GM12865 (cell line): ENCODE results near the gene PPP1R3D.
"Not testable (repeated sequence)": the region's sequence is repeated elsewhere in the genome, so short reads cannot be mapped to it uniquely, and the experiment has no call there.

Experiments
- DNase-seq: peaks from one replicate; pipeline ENCODE4 v3.0.0; 2010; ENCODE audit warnings: low read depth
- H3K4me3 ChIP-seq: 2 replicates; pipeline ENCODE4 v1.5.1; 2011; ENCODE audit warnings: mild to moderate bottlenecking, low read depth, low read length, control low read depth
- TF ChIP-seq, protein P1 (sequence below): IDR thresholded peaks from 2 replicates; pipeline ENCODE4 v1.5.1; 2011; ENCODE audit warnings: low read length, control low read depth, low read depth, inconsistent platforms; ENCODE audit not compliant: insufficient read depth; ENCODE audit errors: missing control alignments

Gene PPP1R3D

DNA sequence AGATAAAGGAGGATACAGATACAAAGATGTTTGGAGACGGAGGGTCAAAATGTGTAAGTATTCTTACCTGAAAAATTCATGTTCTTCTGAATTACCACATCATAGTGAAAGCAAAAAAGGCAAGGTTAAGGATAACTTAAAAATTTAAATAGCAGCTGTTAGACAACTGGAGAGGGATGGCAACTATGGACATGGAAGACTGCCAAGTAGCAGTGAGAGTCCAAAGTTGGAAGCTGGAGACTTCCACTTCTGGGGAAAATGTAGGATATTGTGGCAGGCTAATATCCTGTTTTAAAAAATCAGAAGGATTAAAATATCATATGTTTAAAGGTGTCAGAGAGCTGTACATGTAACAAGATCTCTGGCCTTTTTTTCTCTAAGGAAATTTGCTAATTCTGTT, 36.5 kb downstream of the PPP1R3D start:
- TF ChIP-seq, protein P1, sequence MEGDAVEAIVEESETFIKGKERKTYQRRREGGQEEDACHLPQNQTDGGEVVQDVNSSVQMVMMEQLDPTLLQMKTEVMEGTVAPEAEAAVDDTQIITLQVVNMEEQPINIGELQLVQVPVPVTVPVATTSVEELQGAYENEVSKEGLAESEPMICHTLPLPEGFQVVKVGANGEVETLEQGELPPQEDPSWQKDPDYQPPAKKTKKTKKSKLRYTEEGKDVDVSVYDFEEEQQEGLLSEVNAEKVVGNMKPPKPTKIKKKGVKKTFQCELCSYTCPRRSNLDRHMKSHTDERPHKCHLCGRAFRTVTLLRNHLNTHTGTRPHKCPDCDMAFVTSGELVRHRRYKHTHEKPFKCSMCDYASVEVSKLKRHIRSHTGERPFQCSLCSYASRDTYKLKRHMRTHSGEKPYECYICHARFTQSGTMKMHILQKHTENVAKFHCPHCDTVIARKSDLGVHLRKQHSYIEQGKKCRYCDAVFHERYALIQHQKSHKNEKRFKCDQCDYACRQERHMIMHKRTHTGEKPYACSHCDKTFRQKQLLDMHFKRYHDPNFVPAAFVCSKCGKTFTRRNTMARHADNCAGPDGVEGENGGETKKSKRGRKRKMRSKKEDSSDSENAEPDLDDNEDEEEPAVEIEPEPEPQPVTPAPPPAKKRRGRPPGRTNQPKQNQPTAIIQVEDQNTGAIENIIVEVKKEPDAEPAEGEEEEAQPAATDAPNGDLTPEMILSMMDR, result no peak
- no peak overlapping the region for H3K4me3 ChIP-seq
- DNase-seq, result no peak

DNA sequence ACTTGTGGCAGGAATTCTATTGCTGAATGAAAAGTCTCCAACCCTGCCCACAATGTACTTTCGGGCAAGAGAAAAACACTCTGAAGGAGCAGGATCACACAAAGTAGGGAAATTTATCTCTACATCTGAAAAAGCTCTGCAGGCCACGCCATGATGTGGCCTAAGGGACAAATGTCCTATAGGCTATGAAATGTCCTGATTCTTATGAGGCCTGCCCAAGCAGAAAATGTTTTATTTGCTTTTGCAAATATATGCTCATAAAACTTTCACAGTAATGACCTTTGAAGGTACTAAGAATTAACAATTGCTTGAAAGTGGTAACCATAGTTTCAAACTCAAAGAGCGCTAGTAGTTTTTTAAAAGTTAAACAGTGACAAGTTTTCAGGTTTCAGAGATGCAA, 37.6 kb downstream of the PPP1R3D start:
- no peak overlapping the region for H3K4me3 ChIP-seq
- TF ChIP-seq, protein P1, result no peak
- no peak for DNase-seq

DNA sequence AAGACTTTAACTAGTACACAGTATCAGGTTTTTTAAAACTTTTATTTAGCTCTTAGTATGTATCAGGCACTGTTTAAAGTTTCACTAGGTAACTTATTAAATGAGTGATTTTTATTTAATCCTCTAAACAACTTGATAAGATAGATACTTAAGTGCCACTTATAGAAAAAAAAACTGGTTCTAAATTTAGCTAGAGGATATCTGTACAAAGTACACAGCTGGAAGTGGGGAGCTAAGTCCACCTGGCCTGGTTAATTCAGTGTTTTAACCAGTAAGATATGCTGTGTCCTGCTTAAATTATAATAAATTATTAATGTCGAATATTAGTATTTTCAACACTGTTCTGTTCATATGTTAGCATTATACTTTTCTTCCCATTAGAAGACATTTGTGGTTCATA, 44.2 kb downstream of the PPP1R3D start:
- H3K4me3 ChIP-seq, result no peak overlapping the region
- no peak for DNase-seq
- TF ChIP-seq, protein P1, result no peak

DNA sequence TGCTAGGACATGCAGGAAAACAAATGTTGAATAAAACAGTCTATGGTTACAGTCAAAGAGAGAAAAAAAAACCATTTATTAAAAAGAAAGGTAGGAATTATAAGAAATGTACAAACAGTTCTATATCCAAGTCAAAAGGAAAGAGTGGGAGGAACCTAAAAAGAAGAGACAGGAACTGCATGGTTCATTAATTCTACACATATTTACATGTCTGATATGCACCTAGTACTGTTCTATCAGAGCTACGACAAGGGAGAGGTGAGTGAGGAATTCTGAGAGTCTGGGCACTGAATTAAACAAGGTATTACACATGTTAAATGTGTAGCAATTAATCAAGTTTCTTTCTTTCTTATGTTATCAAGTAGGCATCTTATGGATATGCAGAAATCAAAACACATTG, 48.5 kb downstream of the PPP1R3D start:
- no peak overlapping the region for H3K4me3 ChIP-seq
- TF ChIP-seq, protein P1, result no peak
- DNase-seq, result no peak

DNA sequence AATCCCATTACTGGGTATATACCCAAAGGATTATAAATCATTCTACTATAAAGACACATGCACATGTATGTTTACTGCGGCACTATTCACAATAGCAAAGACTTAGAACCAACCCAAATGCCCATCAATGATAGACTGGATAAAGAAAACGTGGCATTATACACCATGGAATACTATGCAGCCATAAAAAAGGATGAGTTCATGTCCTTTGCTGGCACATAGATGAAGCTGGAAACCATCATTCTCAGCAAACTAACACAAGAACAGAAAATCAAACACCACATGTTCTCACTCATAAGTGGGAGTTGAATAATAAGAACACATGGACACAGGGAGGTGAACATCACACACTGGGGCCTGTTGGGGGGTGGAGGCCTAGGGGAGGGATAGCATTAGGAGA, 50.1 kb downstream of the PPP1R3D start:
- not testable (repeated sequence) for H3K4me3 ChIP-seq, DNase-seq

GRCh38 chr20:59888050-59888449, 52.1 kb downstream of the PPP1R3D start:
- TF ChIP-seq, protein P1, result no peak
- no peak overlapping the region for H3K4me3 ChIP-seq
- DNase-seq, result no peak
